Measurements from ENCODE around the gene FAM174C. TPM values are rescaled to one million over a fixed set of nuclear protein-coding genes. Genes with fewer than 3 reads are reported as not detected.

FAM174C gene
- total and polyA plus RNA-seq, 2 donors (not counting 3 experiments of a cell fraction or from before 2014, with no cell fraction given): 46.7 to 83.9 TPM

DNA sequence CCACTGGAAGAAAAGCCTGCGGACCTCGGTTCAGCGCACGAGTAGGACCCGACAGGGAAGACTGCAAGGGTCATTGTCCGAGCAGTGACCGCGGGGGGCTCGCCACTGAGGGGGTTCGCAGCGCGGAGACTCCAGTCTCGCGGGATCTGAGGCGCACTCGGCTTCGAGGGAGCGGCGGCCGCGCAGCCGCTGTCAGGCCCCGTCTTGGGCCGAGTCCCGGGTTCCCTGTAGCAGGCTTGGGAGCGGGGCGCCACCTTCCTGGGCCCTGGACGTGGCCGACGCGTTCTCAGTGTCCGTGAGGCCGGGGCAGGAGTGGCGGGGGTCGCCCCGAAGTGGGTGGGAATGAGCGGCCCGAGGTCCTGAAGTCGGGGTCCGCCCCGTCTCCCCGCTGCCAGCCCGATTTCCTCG is 474 bp upstream of the FAM174C start:
- Histone ChIP-seq H3K36me3 (ENCODE audit: control insufficient read depth in 2 of 2, extremely low read depth in 1 of 2, insufficient read depth in 2 of 2, low read length in 2 of 2) (peaks cover 23 to 40% of the 10 kb centered on the region in 2 experiments), H3K9ac (replicated peaks; ENCODE audit: extremely low read depth, insufficient read depth, low read length) (peak overlapping the region; percentile 93), H3K9me3 (replicated peaks; ENCODE audit: control insufficient read depth, insufficient read depth, low read length) (no peaks in the 10 kb centered on the region), H3K4me2 (ENCODE audit: insufficient read depth, low read length) (peak overlapping the region; percentile 40), H4K20me1 (replicated peaks; ENCODE audit: control insufficient read depth, extremely low read depth, insufficient read depth, low read length) (no peaks in the 10 kb centered on the region), H3K79me2 (ENCODE audit: control insufficient read depth, insufficient read depth, low read length) (peaks cover 45% of the 10 kb centered on the region), H3K27me3 (ENCODE audit: control insufficient read depth in 2 of 2, insufficient read depth in 2 of 2, low read length in 2 of 2) (no peaks in the 10 kb centered on the region), H3K4me1 (ENCODE audit: control insufficient read depth, extremely low read depth, insufficient read depth, low read length) (peaks cover 35% of the 10 kb centered on the region), H3K9me1 (replicated peaks; ENCODE audit: control insufficient read depth, extremely low read depth, insufficient read depth, low read length) (no peaks in the 10 kb centered on the region), H2AFZ (ENCODE audit: low read depth, low read length) (no peak overlapping the region), H3K27ac (ENCODE audit: insufficient read depth, low read depth, low read length) (peak overlapping the region; percentile 95), H3K4me3 (replicated peaks in 1 of 3; ENCODE audit: insufficient read depth in 1 of 3, low read depth in 1 of 3, low read length in 3 of 3) (peak overlapping the region in 2 of 3 experiments; percentile 10 to 78)
- FAIRE-seq (no peak), DNase-seq (ENCODE audit: low read depth, low spot score) (no peak)
- intact Hi-C loops (cut with micrococcal nuclease): no loop called here
- BruUV-seq (replicated peaks): no TSS peak
- TF ChIP-seq POLR2AphosphoS5 (IDR thresholded peaks at IDR 0.05; ENCODE audit: insufficient read depth, low read depth, low read length) (no peak), POLR2A (IDR thresholded peaks at IDR 0.05; ENCODE audit: low read depth, low read length) (no peak), MYC (IDR thresholded peaks at IDR 0.05; ENCODE audit: low read depth, low read length) (no peak), FOS (IDR thresholded peaks at IDR 0.05; ENCODE audit: borderline replicate concordance, insufficient read depth, low read length) (no peak), EZH2 (IDR thresholded peaks at IDR 0.05; ENCODE audit: borderline replicate concordance, low read depth, low read length, severe bottlenecking) (no peak), GATA2 (IDR thresholded peaks at IDR 0.05; ENCODE audit: insufficient read depth, insufficient read length, low read depth, low read length) (no peak), JUN (IDR thresholded peaks at IDR 0.05; ENCODE audit: borderline replicate concordance, insufficient read depth, insufficient read length, low read depth) (no peak), CTCF (IDR thresholded peaks at IDR 0.05; ENCODE audit: extremely low read depth in 1 of 2, insufficient read depth in 1 of 2, low read depth in 1 of 2, low read length in 2 of 2) (no peak)
- TF ChIP-seq, protein P1, sequence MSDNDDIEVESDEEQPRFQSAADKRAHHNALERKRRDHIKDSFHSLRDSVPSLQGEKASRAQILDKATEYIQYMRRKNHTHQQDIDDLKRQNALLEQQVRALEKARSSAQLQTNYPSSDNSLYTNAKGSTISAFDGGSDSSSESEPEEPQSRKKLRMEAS (IDR thresholded peaks at IDR 0.05; ENCODE audit: insufficient read depth, insufficient read length): no peak
- dilution Hi-C loops (cut with MboI; ENCODE audit: extremely low pct_ligation_motif_present, low sequenced_read_pairs): no loop called here
- CTCF ChIA-PET: interaction anchor here (0.6 to 3.9 kb wide), 4 partner anchors 8 to 41 kb away, joined by 3 to 42 read pairs (median 14); no protein-coding TSS in a partner anchor
- POLR2A ChIA-PET: interaction anchor here (1.0 kb wide), 1 partner anchor 30 kb away, joined by 4 read pairs; no protein-coding TSS in a partner anchor
